Liver (tissue), 9 donors: ENCODE measurements around the gene RWDD1. TPM values are rescaled to one million over a fixed set of nuclear protein-coding genes. Genes with fewer than 3 reads are reported as not detected.
A peak's percentile ranks its signal among the peaks of the same experiment; 100 is the strongest.

Experiments used
- DNase-seq: peaks from one replicate; pipeline ENCODE4 v3.0.0-alpha.2; 2017; ENCODE audit warnings: low spot score
- H3K27ac ChIP-seq, 2 donors: one replicate each; pipeline ENCODE4 v1.7.0; 2013; ENCODE audit warnings: inconsistent platforms in 2 of 2, low read length in 2 of 2, control low read depth in 1 of 2, low read depth in 1 of 2, mild to moderate bottlenecking in 1 of 2
- H3K27me3 ChIP-seq, 4 donors: one replicate each; pipeline versions ENCODE4 v1.6.1 to v1.7.0; 2013; ENCODE audit warnings: low read length in 3 of 4, inconsistent platforms in 1 of 4, mild to moderate bottlenecking in 1 of 4, moderate library complexity in 1 of 4; ENCODE audit not compliant: control insufficient read depth in 4 of 4, insufficient read depth in 4 of 4
- H3K36me3 ChIP-seq, 4 donors: one replicate each; pipeline versions ENCODE4 v1.6.1 to v1.7.0; 2013; ENCODE audit warnings: low read length in 3 of 4, mild to moderate bottlenecking in 3 of 4, low read depth in 1 of 4, moderate library complexity in 1 of 4; ENCODE audit not compliant: control insufficient read depth in 4 of 4, insufficient read depth in 3 of 4
- H3K4me1 ChIP-seq, 4 donors: one replicate each; pipeline versions ENCODE4 v1.6.1 to v1.7.0; 2013; ENCODE audit warnings: low read length in 3 of 4, mild to moderate bottlenecking in 3 of 4, moderate library complexity in 1 of 4; ENCODE audit not compliant: control insufficient read depth in 4 of 4, insufficient read depth in 4 of 4
- H3K4me3 ChIP-seq, 3 donors: one replicate each; pipeline versions ENCODE4 v1.6.1 to v1.7.0; 2013; ENCODE audit warnings: low read length in 3 of 3, control low read depth in 1 of 3, low read depth in 1 of 3, mild to moderate bottlenecking in 1 of 3
- H3K9ac ChIP-seq, 2 donors: one replicate each; pipeline ENCODE4 v1.7.0; 2013; ENCODE audit warnings: low read length in 2 of 2, mild to moderate bottlenecking in 2 of 2, moderate library complexity in 2 of 2, control low read depth in 1 of 2, low read depth in 1 of 2
- H3K9me3 ChIP-seq, 4 donors: one replicate each; pipeline versions ENCODE4 v1.6.1 to v1.7.0; 2013; ENCODE audit warnings: low read length in 3 of 4; ENCODE audit not compliant: control insufficient read depth in 4 of 4
- ATF3 ChIP-seq: IDR thresholded peaks from 2 replicates; pipeline ENCODE4 v1.6.1; 2016; ENCODE audit warnings: antibody characterized with exemption
- EGR1 ChIP-seq, 2 donors: IDR thresholded peaks; 2 replicates each; pipeline ENCODE4 v1.6.1; 2016 to 2018; ENCODE audit warnings: antibody characterized with exemption in 2 of 2, low read depth in 2 of 2
- FOXA1 ChIP-seq: IDR thresholded peaks from 2 replicates; pipeline ENCODE4 v1.6.1; 2016; ENCODE audit warnings: antibody characterized with exemption
- FOXA2 ChIP-seq: IDR thresholded peaks from 2 replicates; pipeline ENCODE4 v1.6.1; 2016; ENCODE audit warnings: antibody characterized with exemption
- HNF4A ChIP-seq, 2 donors: conservative IDR thresholded peaks; 2 replicates each; pipeline ENCODE4 v1.6.1; 2016; ENCODE audit warnings: antibody characterized with exemption in 2 of 2, mild to moderate bottlenecking in 2 of 2
- HNF4G ChIP-seq: IDR thresholded peaks from 2 replicates; pipeline ENCODE4 v1.6.1; 2016; ENCODE audit warnings: antibody characterized with exemption
- JUND ChIP-seq, 2 donors: IDR thresholded peaks; 2 replicates each; pipeline ENCODE4 v1.6.1; 2016; ENCODE audit warnings: antibody characterized with exemption in 2 of 2
- NR2F2 ChIP-seq: IDR thresholded peaks from 2 replicates; pipeline ENCODE4 v1.6.1; 2016; ENCODE audit warnings: antibody characterized with exemption
- RAD21 ChIP-seq, 2 donors: IDR thresholded peaks; 2 replicates each; pipeline ENCODE4 v1.6.1; 2016; ENCODE audit warnings: antibody characterized with exemption in 2 of 2, mild to moderate bottlenecking in 2 of 2
- REST ChIP-seq: IDR thresholded peaks from 2 replicates; pipeline ENCODE4 v1.6.1; 2016; ENCODE audit warnings: antibody characterized with exemption, mild to moderate bottlenecking
- SP1 ChIP-seq: IDR thresholded peaks from 2 replicates; pipeline ENCODE4 v1.6.1; 2018; ENCODE audit warnings: antibody characterized with exemption, mild to moderate bottlenecking
- TAF1 ChIP-seq: conservative IDR thresholded peaks from 2 replicates; pipeline ENCODE4 v1.6.1; 2016; ENCODE audit warnings: antibody characterized with exemption, mild to moderate bottlenecking
- YY1 ChIP-seq: IDR thresholded peaks from 2 replicates; pipeline ENCODE4 v1.6.1; 2016; ENCODE audit warnings: antibody characterized with exemption, mild to moderate bottlenecking
- WGBS: extraction: QIAGEN DNeasy Blood & Tissue Kit; methylation state at CpG from one replicate; pipeline ENCODE4 v1.1.7; 2013; 5-methylcytosine and 5-hydroxymethylcytosine counted together
- polyA plus RNA-seq, 2 donors: library from polyadenylated mRNA; stranded (reverse) in 1 of 2; unstranded in 1 of 2; fragments of 200-250 nt in 1 of 2; fragments of >200 nt in 1 of 2; fragmentation: Nextera tagmentation in 1 of 2; extraction: Ambion mirVana in 1 of 2; gene quantifications; one replicate each; pipeline versions ENCODE4 v1.2.1 to v1.2.3, GENCODE V29; 2013 to 2015
- total RNA-seq, 2 donors: library from RNA; depleted of rRNA; stranded (reverse); fragments of >200 nt; gene quantifications; one replicate each; pipeline ENCODE4 v1.2.3, GENCODE V29; 2014
- TF ChIP-seq, protein P1 (sequence below): IDR thresholded peaks from 2 replicates; pipeline ENCODE4 v1.6.1; 2016; ENCODE audit warnings: antibody characterized with exemption
- TF ChIP-seq, protein P2 (sequence below): fragments of 150-350 bp; IDR thresholded peaks from 2 replicates; pipeline ENCODE4 v1.5.1; 2017; ENCODE audit warnings: improper control_type of control experiment, low read depth, low read length; ENCODE audit not compliant: missing input control
- donor health status: healthy.
- donor health status: healthy.
- donor health status: healthy.
- donor health status: healthy.
- donor health status: healthy.

RWDD1 gene
- total and polyA plus RNA-seq, 4 donors: 7.0 to 52.7 (median 10.9) TPM

DNA sequence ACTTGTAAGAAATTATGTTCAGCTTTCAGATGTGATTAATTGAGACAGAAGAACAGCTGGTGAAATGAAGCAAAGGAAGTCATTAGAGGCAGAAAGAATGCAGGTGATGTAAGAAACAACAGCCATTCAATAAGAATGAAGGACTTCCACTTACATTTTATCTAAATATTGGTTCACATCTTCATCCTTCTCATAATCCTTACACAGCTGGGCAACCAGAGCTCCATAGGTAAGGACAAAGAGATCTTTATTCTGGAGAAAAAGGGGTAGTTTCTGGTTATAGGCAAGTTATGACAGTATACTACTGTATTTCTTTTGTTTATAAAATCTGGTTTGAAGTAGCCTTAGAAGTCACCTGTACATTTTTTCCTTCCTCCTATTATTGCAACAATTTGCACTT, 28.2 kb upstream of the RWDD1 start (continued):
- TF ChIP-seq REST: no peak

- Histone ChIP-seq H3K27me3 (peaks cover 0 to 4% (median 0%) of the 10 kb centered on the region in 4 donors), H3K36me3 (no peaks in the 10 kb centered on the region), H3K27ac (no peak within 1 kb of the TSS), H3K4me3 (no peak within 1 kb of the TSS), H3K9ac (no peak within 1 kb of the TSS), H3K4me1 (peaks cover 0 to under 1% (median 0%) of the 10 kb centered on the region in 4 donors), H3K9me3 (no peaks in the 10 kb centered on the region)
- WGBS: 78% methylated on average over 4 of the region's 4 CpGs
- DNase-seq: no peak
- no peak for TF ChIP-seq SP1
- no peak for TF ChIP-seq HNF4A (conservative IDR thresholded peaks at IDR 0.05)
- no peak for TF ChIP-seq FOXA2
- TF ChIP-seq HNF4G: no peak
Observed at GRCh38 chr6:116545651-116546050, 25.7 kb upstream of the RWDD1 start, which contains the start of gene TRAPPC3L. TSS of gene TRAPPC3L (minus strand) at chr6:116545684. CDS start at chr6:116545514, 170 bp downstream.

GRCh38 chr6:116547358-116547757, 23.9 kb upstream of the RWDD1 start:
- no peak for DNase-seq
- peaks cover 0 to 5% (median under 1%) of the 10 kb centered on the region in 4 donors for H3K4me1 ChIP-seq
- H3K27me3 ChIP-seq: no peaks in the 10 kb centered on the region
- no peaks in the 10 kb centered on the region for H3K36me3 ChIP-seq
- H3K27ac ChIP-seq: no peak overlapping the region
- H3K9me3 ChIP-seq: no peaks in the 10 kb centered on the region
- TF ChIP-seq SP1 (no peak), RAD21 (IDR thresholded peaks at IDR 0.05) (no peak)
- no peak overlapping the region for H3K4me3 ChIP-seq
- no peak overlapping the region for H3K9ac ChIP-seq
- WGBS: 90% methylated on average over 6 of the region's 6 CpGs

- WGBS: 28% methylated on average over 4 of the region's 4 CpGs
- H3K27me3 ChIP-seq: peaks cover 0 to 4% (median 0%) of the 10 kb centered on the region in 4 donors
- H3K9me3 ChIP-seq: no peaks in the 10 kb centered on the region
- peaks cover 0 to 5% (median under 1%) of the 10 kb centered on the region in 4 donors for H3K4me1 ChIP-seq
- no peak overlapping the region for H3K4me3 ChIP-seq
- H3K9ac ChIP-seq: no peak overlapping the region
- H3K36me3 ChIP-seq: no peaks in the 10 kb centered on the region
- no peak for DNase-seq
- no peak overlapping the region for H3K27ac ChIP-seq
- TF ChIP-seq RAD21 (IDR thresholded peaks at IDR 0.05) (no peak), JUND (IDR thresholded peaks at IDR 0.05) (no peak), HNF4A (conservative IDR thresholded peaks at IDR 0.05) (peak; percentile 58 to 78), FOXA2 (peak; percentile 69), ATF3 (no peak), NR2F2 (peak; percentile 23), EGR1 (IDR thresholded peaks at IDR 0.05; ENCODE audit: low read depth in 2 of 2) (no peak), YY1 (peak; percentile 66), FOXA1 (peak; percentile 48), HNF4G (no peak), TAF1 (no peak), REST (peak; percentile 1)
- TF ChIP-seq, protein P1, sequence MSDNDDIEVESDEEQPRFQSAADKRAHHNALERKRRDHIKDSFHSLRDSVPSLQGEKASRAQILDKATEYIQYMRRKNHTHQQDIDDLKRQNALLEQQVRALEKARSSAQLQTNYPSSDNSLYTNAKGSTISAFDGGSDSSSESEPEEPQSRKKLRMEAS: no peak
- TF ChIP-seq, protein P2, sequence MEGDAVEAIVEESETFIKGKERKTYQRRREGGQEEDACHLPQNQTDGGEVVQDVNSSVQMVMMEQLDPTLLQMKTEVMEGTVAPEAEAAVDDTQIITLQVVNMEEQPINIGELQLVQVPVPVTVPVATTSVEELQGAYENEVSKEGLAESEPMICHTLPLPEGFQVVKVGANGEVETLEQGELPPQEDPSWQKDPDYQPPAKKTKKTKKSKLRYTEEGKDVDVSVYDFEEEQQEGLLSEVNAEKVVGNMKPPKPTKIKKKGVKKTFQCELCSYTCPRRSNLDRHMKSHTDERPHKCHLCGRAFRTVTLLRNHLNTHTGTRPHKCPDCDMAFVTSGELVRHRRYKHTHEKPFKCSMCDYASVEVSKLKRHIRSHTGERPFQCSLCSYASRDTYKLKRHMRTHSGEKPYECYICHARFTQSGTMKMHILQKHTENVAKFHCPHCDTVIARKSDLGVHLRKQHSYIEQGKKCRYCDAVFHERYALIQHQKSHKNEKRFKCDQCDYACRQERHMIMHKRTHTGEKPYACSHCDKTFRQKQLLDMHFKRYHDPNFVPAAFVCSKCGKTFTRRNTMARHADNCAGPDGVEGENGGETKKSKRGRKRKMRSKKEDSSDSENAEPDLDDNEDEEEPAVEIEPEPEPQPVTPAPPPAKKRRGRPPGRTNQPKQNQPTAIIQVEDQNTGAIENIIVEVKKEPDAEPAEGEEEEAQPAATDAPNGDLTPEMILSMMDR: no peak
Observed at GRCh38 chr6:116550796-116551195, 20.5 kb upstream of the RWDD1 start.
